ENCODE measurements around the gene PRUNE2.
"Not testable (repeated sequence)": the region's sequence is repeated elsewhere in the genome, so short reads cannot be mapped to it uniquely, and the experiment has no call there.

Gene PRUNE2
- total RNA-seq = 0 to 0.36 (median 0.19) reads per million in 4 experiments

GRCh38 chr9:76905791-76906646 is at the start of gene PRUNE2:
Gene PRUNE2, minus strand, starts transcription at chr9:76906114. Its CDS starts 151 bp downstream, at chr9:76905963.
- DNase-seq = no peak

GRCh38 chr9:76955406-76955805 is 49.5 kb upstream of the PRUNE2 start:
- DNase-seq = not testable (repeated sequence)

- DNase-seq = no peak
Observed at GRCh38 chr9:76949865-76950264, 44.0 kb upstream of the PRUNE2 start.

GRCh38 chr9:76944011-76944410 is 38.1 kb upstream of the PRUNE2 start:
- DNase-seq = no peak

- no peak for DNase-seq
Observed at GRCh38 chr9:76943054-76943453, 37.1 kb upstream of the PRUNE2 start.

GRCh38 chr9:76932757-76933156 is 26.8 kb upstream of the PRUNE2 start:
- DNase-seq = no peak

- no peak for DNase-seq
Observed at GRCh38 chr9:76932265-76932664, 26.4 kb upstream of the PRUNE2 start.

- DNase-seq = no peak
Observed at GRCh38 chr9:76927540-76928240, 21.8 kb upstream of the PRUNE2 start.

- no peak for DNase-seq
Observed at GRCh38 chr9:76926846-76927245, 20.9 kb upstream of the PRUNE2 start.

GRCh38 chr9:76926324-76926741 is 20.4 kb upstream of the PRUNE2 start:
- DNase-seq = no peak

- DNase-seq = no peak
Observed at GRCh38 chr9:76921165-76921564, 15.3 kb upstream of the PRUNE2 start.

GRCh38 chr9:76917299-76917698 is 11.4 kb upstream of the PRUNE2 start:
- DNase-seq = no peak

GRCh38 chr9:76916231-76916630 is 10.3 kb upstream of the PRUNE2 start:
- DNase-seq = no peak

- DNase-seq = no peak
Observed at GRCh38 chr9:76913467-76913866, 7.6 kb upstream of the PRUNE2 start.

- no peak for DNase-seq
Observed at GRCh38 chr9:76912636-76913275, 6.8 kb upstream of the PRUNE2 start.

GRCh38 chr9:76911971-76912370 is 6.1 kb upstream of the PRUNE2 start:
- no peak for DNase-seq

GRCh38 chr9:76910861-76911260 is 4.9 kb upstream of the PRUNE2 start:
- DNase-seq = no peak

GRCh38 chr9:76906647-76906975 is 697 bp upstream of the PRUNE2 start:
- DNase-seq = no peak

GRCh38 chr9:76904661-76905457 is 1.1 kb downstream of the PRUNE2 start:
- no peak for DNase-seq

GRCh38 chr9:76902395-76902794 is 3.5 kb downstream of the PRUNE2 start:
- no peak for DNase-seq

- DNase-seq = no peak
Observed at GRCh38 chr9:76901801-76902200, 4.1 kb downstream of the PRUNE2 start.

- DNase-seq = no peak
Observed at GRCh38 chr9:76900884-76901440, 5.0 kb downstream of the PRUNE2 start.

GRCh38 chr9:76898786-76899185 is 7.1 kb downstream of the PRUNE2 start:
- no peak for DNase-seq
